GM18870 (cell line): ENCODE results near the gene DHODH.
A peak's percentile ranks its signal among the peaks of the same experiment; 100 is the strongest.
"Not testable (repeated sequence)": the region's sequence is repeated elsewhere in the genome, so short reads cannot be mapped to it uniquely, and the experiment has no call there.

Source experiments
- ATAC-seq: cut with Tn5 transposase; IDR thresholded peaks from one replicate; pipeline ENCODE4 v1.9.1; 2021; ENCODE audit warnings: moderate library complexity; ENCODE audit not compliant: unreplicated experiment

Gene DHODH

GRCh38 chr16:72008424-72009216 is at the start of gene DHODH:
Gene DHODH (plus strand): TSS chr16:72008744. CDS start chr16:72008765, 21 bp downstream.
- ATAC-seq: peak; percentile 99

GRCh38 chr16:71961066-71962039 is 47.2 kb upstream of the DHODH start:
- peak; percentile 61 for ATAC-seq

- no peak for ATAC-seq
Measured at GRCh38 chr16:71963125-71963875, 45.2 kb upstream of the DHODH start.

GRCh38 chr16:71965223-71965622 is 43.3 kb upstream of the DHODH start:
- ATAC-seq: no peak

- ATAC-seq: no peak
Measured at GRCh38 chr16:71966932-71967331, 41.6 kb upstream of the DHODH start.

- ATAC-seq: no peak
Measured at GRCh38 chr16:71969353-71969752, 39.2 kb upstream of the DHODH start.

GRCh38 chr16:71971571-71971970 is 37.0 kb upstream of the DHODH start:
- ATAC-seq: no peak

GRCh38 chr16:71972356-71972755 is 36.2 kb upstream of the DHODH start:
- ATAC-seq: no peak

- no peak for ATAC-seq
Measured at GRCh38 chr16:71973001-71973400, 35.5 kb upstream of the DHODH start.

GRCh38 chr16:71974068-71974818 is 34.3 kb upstream of the DHODH start:
- ATAC-seq: no peak

- no peak for ATAC-seq
Measured at GRCh38 chr16:71985262-71985974, 23.1 kb upstream of the DHODH start.

GRCh38 chr16:71986131-71986530 is 22.4 kb upstream of the DHODH start:
- ATAC-seq: no peak

- ATAC-seq: no peak
Measured at GRCh38 chr16:71995038-71995437, 13.5 kb upstream of the DHODH start.

GRCh38 chr16:71997578-71997977 is 11.0 kb upstream of the DHODH start:
- ATAC-seq: not testable (repeated sequence)

- no peak for ATAC-seq
Measured at GRCh38 chr16:72001180-72001874, 7.2 kb upstream of the DHODH start.

GRCh38 chr16:72002619-72003018 is 5.9 kb upstream of the DHODH start:
- ATAC-seq: no peak

- not testable (repeated sequence) for ATAC-seq
Measured at GRCh38 chr16:72008065-72008423, 500 bp upstream of the DHODH start.

- ATAC-seq: no peak
Measured at GRCh38 chr16:72009779-72010178, 1.2 kb downstream of the DHODH start.

GRCh38 chr16:72012607-72013006 is 4.1 kb downstream of the DHODH start:
- no peak for ATAC-seq
